ENCODE data around the gene FLNA. TPM values are rescaled to one million over a fixed set of nuclear protein-coding genes. Genes with fewer than 3 reads are reported as not detected.
A peak's percentile ranks its signal among the peaks of the same experiment; 100 is the strongest.

Gene FLNA
- total RNA-seq, 2 experiments from 2014 or later, result 985 to 994 TPM

DNA sequence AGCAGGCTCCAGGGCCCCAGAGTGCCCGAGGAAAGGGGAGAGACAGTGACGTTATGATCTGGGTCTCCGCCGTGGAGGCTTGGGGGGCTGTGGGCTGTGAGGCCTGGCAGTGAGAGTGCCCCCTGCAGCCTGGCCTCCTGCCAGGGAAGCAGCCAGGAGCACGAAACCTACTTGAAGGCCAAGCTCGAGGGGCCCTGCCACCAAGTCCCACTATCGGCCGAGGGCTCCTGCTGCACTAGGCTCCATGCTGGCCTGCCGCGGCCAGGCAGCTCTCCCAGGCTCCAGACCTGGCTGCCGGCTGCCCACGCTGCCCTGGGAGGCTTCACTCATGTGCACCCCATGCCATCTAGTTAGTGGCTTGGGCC lies 18.7 kb downstream of the FLNA start:
- Mint-ChIP-seq H3K27ac (no peak overlapping the region), H3K4me1 (peaks cover 9% of the 10 kb centered on the region), H3K36me3 (peaks cover 7% of the 10 kb centered on the region), H3K9me3 (no peaks in the 10 kb centered on the region), H3K4me3 (no peak overlapping the region), H3K27me3 (no peaks in the 10 kb centered on the region)
- DNase-seq (no peak), ATAC-seq (ENCODE audit: low read depth) (no peak)
- POLR2A ChIA-PET, result no interaction called here

DNA sequence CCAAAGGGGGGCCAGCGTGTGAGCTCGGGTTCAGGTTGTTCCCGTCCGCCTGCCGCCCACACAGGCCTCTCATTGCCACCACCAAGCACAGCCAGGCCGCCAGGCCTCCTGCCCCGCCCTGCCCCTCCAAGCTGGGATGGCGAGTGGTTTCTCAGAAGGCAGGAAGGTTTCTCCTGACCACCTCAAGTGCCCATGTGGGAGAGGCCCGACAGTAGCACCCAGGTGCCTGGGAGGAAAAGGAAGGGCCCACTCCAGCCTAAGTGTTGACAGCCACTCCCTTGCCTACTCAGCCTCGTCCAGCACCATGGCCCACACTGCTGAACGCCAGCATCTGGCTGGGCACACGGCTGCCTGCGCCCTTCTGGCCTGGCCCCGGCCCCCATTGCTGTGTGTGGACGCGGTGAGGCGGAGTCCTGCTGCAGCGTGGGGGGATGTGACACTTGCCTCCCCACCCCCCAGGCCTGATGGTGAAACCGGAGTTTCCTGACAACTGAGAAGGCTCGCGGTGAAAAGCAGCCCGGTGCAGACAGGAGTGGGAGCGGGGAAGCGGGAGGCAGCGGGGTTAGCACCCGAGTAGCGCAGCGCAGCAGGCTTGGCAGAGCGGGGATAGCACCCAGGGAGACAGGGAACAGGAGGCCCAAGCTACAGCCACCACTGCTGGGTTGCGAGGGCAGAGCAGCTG lies 19.2 kb downstream of the FLNA start:
- H3K27me3 Mint-ChIP-seq, result no peaks in the 10 kb centered on the region
- no peaks in the 10 kb centered on the region for H3K9me3 Mint-ChIP-seq
- H3K4me3 Mint-ChIP-seq, result no peak overlapping the region
- ATAC-seq (ENCODE audit: low read depth) (no peak), DNase-seq (no peak)
- POLR2A ChIA-PET, result no interaction called here
- H3K27ac Mint-ChIP-seq, result no peak overlapping the region
- peaks cover 9% of the 10 kb centered on the region for H3K4me1 Mint-ChIP-seq
- H3K36me3 Mint-ChIP-seq, result peaks cover 7% of the 10 kb centered on the region

DNA sequence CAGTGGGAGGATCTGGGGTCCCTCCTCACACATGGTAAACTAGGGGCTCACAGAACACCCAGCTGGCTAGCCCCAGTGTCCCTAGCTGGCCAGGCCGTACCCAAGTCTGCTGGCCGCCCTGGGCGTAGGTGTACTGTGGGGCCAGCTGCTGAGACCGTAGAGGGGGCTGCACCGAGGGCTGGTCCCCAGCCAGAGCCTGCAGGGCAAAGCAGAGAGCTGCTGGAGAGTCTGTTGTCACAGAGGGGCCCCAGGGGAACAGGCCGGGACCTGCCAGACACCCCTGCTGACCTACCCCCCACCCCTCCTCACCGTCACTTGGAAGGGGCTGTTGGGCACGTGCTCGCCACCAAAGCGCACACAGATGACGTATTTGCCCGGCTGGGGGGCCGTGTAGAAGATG lies 19.9 kb downstream of the FLNA start:
- ATAC-seq (ENCODE audit: low read depth), result no peak
- peaks cover 9% of the 10 kb centered on the region for H3K4me1 Mint-ChIP-seq
- POLR2A ChIA-PET, result interaction anchor here (1.4 kb wide), 1 partner anchor 17 kb away, joined by 6 read pairs; no protein-coding TSS in a partner anchor
- DNase-seq, result no peak
- peaks cover 7% of the 10 kb centered on the region for H3K36me3 Mint-ChIP-seq
- H3K27me3 Mint-ChIP-seq, result no peaks in the 10 kb centered on the region
- H3K27ac Mint-ChIP-seq, result no peak overlapping the region
- H3K9me3 Mint-ChIP-seq, result no peaks in the 10 kb centered on the region
- H3K4me3 Mint-ChIP-seq, result no peak overlapping the region

DNA sequence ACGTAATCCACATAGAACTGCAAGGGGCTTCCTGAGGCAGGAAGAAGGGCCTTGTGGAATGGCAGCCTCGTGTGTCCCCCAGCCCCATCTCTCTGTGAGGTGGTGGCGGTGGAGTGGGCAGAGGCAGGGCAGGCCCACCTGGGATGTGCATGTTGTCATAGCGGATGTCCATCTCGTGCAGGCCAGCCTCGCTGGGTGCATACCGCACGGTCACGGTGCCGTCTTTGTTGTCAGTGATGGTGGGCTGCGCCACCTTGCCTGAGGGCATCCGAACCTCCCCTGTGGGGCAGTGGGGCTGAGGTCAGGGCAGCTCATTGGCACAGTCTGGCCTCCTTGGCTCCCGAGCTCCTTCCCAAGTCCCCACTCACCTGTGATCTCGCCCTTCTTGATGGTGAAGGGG lies 20.4 kb downstream of the FLNA start:
- peaks cover 10% of the 10 kb centered on the region for H3K4me1 Mint-ChIP-seq
- no peak overlapping the region for H3K27ac Mint-ChIP-seq
- no peaks in the 10 kb centered on the region for H3K9me3 Mint-ChIP-seq
- H3K36me3 Mint-ChIP-seq, result peaks cover 7% of the 10 kb centered on the region
- DNase-seq (no peak), ATAC-seq (ENCODE audit: low read depth) (no peak)
- POLR2A ChIA-PET, result interaction anchor here (1.4 kb wide), 1 partner anchor 17 kb away, joined by 6 read pairs; no protein-coding TSS in a partner anchor
- no peaks in the 10 kb centered on the region for H3K27me3 Mint-ChIP-seq
- no peak overlapping the region for H3K4me3 Mint-ChIP-seq

DNA sequence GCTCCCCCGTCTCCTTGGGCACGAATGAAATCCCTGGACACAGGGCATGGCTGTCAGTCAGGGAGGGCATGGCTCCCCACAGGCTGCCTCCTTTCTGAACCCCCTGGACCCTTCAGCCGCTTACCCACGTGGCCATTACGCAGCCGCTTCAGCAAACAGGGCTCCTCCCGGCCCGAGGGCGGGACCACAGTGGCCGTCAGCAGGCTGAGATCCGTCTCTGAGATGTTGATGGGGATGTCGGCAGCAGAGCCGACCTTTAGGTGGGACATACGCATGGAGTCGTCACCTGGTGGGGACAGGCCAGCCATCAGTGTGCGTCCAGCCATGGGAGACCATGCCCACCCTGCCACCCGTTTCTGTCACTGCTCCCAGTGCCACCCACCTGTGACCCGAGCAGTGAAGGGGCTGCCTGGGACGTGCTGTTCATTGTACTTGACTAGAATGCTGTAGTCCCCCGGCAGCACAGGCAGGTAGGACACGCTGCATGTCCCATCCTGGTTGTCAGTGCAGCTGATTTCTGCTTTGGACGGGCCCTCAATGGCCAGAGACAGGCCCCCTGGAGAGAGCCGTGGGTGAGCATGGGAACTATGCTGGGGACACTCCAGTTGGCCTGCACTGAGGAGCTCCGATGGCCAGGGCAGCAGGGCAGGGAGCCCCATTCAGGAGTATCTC lies 21.1 kb downstream of the FLNA start:
- no peak overlapping the region for H3K27ac Mint-ChIP-seq
- H3K36me3 Mint-ChIP-seq, result peaks cover 4% of the 10 kb centered on the region
- POLR2A ChIA-PET, result interaction anchor here (1.4 kb wide), 1 partner anchor 18 kb away, joined by 6 read pairs; no protein-coding TSS in a partner anchor
- ATAC-seq (ENCODE audit: low read depth), result no peak
- H3K4me1 Mint-ChIP-seq, result peaks cover 13% of the 10 kb centered on the region
- DNase-seq, result no peak
- H3K9me3 Mint-ChIP-seq, result no peaks in the 10 kb centered on the region
- H3K27me3 Mint-ChIP-seq, result no peaks in the 10 kb centered on the region
- H3K4me3 Mint-ChIP-seq, result no peak overlapping the region

DNA sequence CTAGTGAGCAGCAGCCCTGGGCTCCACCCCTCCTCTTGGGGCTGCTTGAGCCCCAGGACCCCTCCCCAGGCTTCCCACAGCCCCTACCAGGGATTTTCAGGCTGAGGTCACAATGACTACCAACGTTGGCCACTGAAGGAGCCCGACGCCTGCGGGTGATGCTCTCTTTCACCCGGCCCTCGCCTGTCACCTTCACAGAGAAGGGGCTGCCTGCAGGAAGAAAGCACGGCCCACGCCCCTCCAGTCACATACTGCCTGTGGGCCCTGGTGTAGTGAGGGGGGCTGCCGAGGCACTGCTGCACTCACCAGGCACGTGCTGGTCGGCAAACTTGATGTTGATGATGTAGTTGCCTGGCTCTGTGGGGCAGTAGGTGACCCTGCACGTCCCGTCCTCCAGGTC lies 22.0 kb downstream of the FLNA start:
- Mint-ChIP-seq H3K4me1 (peaks cover 18% of the 10 kb centered on the region), H3K4me3 (peak overlapping the region; percentile 22), H3K36me3 (peaks cover 4% of the 10 kb centered on the region), H3K9me3 (no peaks in the 10 kb centered on the region), H3K27me3 (no peaks in the 10 kb centered on the region), H3K27ac (no peak overlapping the region)
- POLR2A ChIA-PET, result no interaction called here
- DNase-seq (no peak), ATAC-seq (ENCODE audit: low read depth) (no peak)

DNA sequence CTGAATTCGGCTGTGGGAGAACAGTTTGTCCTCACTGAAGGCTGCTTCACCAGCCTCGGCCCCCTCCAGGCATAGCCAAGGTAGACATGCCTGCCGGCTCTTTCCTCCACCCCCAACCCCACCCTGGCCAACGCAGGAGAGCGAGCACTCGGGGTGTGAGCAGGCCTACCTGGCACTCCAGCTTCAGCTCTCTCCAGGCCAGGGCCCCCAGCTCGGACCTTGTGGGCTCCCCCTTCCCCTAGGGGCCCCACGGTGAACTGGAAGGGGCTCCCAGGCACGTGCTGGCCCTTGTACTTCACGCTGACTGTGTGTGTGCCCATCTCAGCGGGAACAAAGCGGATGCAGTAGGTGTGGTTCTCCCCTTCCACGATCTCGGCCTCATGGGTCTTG lies 22.4 kb downstream of the FLNA start:
- no peaks in the 10 kb centered on the region for H3K9me3 Mint-ChIP-seq
- POLR2A ChIA-PET, result no interaction called here
- H3K27ac Mint-ChIP-seq, result peak overlapping the region; percentile 70
- ATAC-seq (ENCODE audit: low read depth) (no peak), DNase-seq (no peak)
- peaks cover 22% of the 10 kb centered on the region for H3K4me1 Mint-ChIP-seq
- peaks cover 4% of the 10 kb centered on the region for H3K36me3 Mint-ChIP-seq
- peak overlapping the region; percentile 37 for H3K4me3 Mint-ChIP-seq
- no peaks in the 10 kb centered on the region for H3K27me3 Mint-ChIP-seq

DNA sequence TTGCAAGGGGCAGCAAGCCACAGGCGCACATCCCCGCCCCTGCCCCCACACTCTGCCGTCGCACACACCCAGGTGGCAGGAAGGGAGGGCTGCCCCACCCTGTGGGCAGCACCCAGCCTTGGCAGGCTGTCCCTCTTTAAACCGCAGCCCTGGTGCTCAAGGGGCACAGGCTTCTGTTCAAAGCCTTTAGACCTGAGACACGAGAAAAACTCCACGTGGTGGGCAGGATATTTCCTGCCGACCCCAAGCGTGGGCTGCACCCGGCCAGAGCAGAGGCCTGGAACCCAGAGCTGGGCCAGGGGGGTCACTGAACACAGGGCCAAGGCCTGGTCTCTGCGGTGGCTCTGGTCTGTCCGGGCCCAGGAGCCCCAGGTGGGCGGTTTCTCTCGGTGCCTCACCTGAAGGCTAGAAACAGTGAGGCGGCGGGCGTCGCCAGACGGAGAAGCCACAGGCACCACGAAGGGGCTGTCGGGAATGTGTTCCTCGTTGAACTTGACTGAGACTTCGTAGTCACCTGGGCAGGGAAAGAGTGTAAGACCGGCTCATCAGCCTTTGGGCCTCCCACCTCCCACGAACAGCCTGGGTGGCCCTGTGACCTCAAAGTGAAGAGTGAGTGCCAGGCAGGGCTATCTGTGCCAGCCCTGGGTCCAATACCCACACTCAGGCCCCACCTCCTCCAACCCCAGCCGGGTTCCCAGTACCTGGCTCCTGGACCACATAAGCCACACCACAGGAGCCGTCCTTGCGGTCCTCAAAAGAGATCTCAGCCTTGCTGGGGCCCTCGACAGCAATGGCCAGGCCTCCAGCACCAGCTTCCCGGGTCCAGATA lies 23.0 kb downstream of the FLNA start:
- ATAC-seq (ENCODE audit: low read depth), result no peak
- Mint-ChIP-seq H3K27me3 (no peaks in the 10 kb centered on the region), H3K36me3 (peaks cover 4% of the 10 kb centered on the region), H3K27ac (peak overlapping the region; percentile 70), H3K9me3 (no peaks in the 10 kb centered on the region), H3K4me1 (peaks cover 23% of the 10 kb centered on the region), H3K4me3 (peak overlapping the region; percentile 37)
- DNase-seq, result peak; percentile 41
- POLR2A ChIA-PET, result no interaction called here

DNA sequence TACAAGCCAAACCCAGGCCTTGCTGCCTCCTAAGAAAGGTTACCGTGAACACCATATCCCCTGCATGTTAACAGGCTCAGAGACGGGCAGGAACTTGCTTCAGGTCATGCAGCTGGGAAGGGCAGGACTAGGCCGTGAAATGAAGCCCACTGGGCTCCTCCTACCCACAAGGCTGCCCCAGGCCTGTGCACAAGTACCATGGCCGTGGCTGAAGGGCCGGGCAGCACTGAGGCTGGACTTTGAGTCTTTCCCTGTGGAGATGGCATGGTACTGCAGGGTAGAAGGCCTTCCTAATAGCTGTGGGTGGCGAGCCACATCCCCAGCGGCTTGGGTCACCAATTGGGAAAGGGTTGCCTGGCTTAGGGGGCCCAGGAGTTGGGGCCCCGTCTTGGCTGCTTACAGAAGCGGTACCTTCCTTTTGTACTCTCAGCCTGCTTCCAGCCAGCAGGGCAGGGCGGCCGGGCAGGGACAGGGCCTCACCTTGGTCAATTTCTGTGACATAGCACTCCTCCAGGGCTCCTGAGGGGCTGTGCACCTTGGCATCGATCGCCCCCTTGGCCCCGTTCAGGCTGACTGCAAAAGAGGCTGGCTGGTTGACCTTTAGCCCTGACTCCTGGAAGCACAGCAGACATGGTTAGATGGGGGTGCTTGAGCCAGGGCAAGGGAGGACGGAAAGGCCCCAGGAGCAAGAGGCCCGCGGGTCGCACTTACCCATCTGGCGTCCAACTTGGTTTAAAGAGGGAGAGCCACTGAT lies 23.8 kb downstream of the FLNA start:
- no peaks in the 10 kb centered on the region for H3K9me3 Mint-ChIP-seq
- H3K27ac Mint-ChIP-seq, result peak overlapping the region; percentile 45
- H3K27me3 Mint-ChIP-seq, result no peaks in the 10 kb centered on the region
- H3K4me3 Mint-ChIP-seq, result no peak overlapping the region
- ATAC-seq (ENCODE audit: low read depth) (no peak), DNase-seq (no peak)
- H3K36me3 Mint-ChIP-seq, result peaks cover 2% of the 10 kb centered on the region
- POLR2A ChIA-PET, result interaction anchor here (2.2 kb wide), 1 partner anchor 20 kb away, joined by 8 read pairs; no protein-coding TSS in a partner anchor
- H3K4me1 Mint-ChIP-seq, result peaks cover 23% of the 10 kb centered on the region

DNA sequence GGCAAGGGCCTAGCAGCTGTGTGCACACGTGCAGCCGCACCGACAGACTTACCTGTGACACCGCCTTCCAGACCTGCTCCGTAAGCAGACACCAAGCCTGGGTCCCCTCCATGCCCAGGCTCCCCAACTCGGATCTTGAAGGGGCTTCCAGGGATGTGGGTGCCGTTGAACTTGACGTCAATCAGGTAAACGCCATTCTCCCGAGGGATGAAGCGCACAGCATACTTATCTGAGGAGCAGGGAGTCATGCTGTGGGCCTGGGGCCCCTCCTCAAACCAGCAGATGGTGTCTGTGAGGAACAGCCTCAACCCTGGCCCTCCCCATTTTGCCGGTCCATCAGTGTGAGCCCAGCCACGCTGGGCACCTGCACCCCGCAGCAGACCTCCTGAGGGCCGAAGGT lies 24.5 kb downstream of the FLNA start:
- Mint-ChIP-seq H3K27ac (no peak overlapping the region), H3K36me3 (peaks cover 2% of the 10 kb centered on the region), H3K27me3 (no peaks in the 10 kb centered on the region), H3K4me3 (no peak overlapping the region), H3K9me3 (no peaks in the 10 kb centered on the region), H3K4me1 (peaks cover 23% of the 10 kb centered on the region)
- no peak for DNase-seq
- POLR2A ChIA-PET, result interaction anchor here (2.2 kb wide), 1 partner anchor 21 kb away, joined by 8 read pairs; no protein-coding TSS in a partner anchor
- no peak for ATAC-seq (ENCODE audit: low read depth)

DNA sequence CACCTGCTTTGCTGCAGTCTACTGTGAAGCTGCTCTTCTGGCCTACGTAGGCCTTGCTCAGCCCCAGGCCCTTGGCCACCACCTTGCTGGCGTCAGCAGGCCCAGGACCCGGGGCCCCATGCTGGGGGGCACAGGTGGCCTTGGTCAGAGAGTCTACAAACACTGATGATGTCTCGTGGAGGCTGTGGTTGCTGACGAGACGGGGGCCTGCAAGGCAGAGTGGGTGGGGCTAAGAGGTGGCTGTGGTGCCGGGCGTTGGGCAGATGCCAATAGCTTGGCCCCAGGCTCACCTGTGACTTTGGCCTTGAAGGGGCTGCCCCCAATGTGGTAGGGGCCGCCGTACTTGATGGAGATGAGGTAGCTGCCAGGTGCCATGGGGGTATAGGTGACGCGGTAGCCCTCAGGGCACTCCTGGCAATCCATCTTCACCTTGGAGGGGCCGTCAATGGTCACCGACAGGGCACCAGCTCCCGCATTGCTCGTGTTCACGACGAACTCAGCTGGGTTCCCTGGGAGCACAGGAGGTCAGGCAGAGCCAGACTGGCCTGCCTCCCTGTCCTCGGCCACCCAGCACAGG lies 25.0 kb downstream of the FLNA start:
- H3K9me3 Mint-ChIP-seq, result no peaks in the 10 kb centered on the region
- no peak overlapping the region for H3K4me3 Mint-ChIP-seq
- peak overlapping the region; percentile 51 for H3K27ac Mint-ChIP-seq
- peaks cover 2% of the 10 kb centered on the region for H3K36me3 Mint-ChIP-seq
- no peaks in the 10 kb centered on the region for H3K27me3 Mint-ChIP-seq
- POLR2A ChIA-PET, result interaction anchor here (0.5 to 3.0 kb wide), 4 partner anchors 20 to 257 kb away, joined by 3 to 13 read pairs (median 6); no protein-coding TSS in a partner anchor
- no peak for ATAC-seq (ENCODE audit: low read depth)
- no peak for DNase-seq
- peaks cover 23% of the 10 kb centered on the region for H3K4me1 Mint-ChIP-seq

DNA sequence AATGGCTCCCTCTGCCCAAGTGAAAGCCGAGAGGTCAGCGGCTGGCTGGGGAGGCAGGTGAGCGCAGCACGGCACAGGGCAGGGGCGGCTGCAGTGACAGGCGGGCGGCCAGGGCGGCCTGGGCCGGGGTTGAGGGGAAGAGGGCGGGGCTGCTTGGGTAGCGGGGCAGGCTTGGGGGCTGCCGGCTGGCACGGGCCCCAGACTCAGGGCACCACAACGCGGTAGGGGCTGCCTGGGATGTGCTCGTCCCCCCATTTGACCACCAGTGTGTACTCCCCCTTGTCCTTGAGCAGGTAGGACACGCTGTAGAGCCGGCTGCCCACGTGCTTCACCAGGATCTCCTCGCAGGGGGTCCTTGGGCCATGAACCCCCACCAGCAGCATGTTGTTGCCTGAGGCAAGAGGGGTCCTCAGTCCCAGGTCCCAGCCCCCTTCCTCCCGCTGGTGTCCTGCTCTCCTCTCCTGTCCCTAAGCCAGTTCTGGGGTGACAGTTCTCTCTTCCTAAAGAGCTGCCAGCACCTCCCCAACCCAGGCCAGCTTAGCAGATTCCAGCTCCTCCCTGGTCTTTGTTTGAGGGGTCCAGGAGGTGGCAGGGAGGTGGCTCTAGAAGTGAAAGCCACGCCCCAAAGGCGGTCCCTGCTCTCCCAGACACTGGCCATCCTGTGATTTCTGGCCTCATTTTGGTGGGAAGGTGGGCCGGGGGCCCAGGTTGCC lies 25.6 kb downstream of the FLNA start:
- POLR2A ChIA-PET, result interaction anchor here (0.5 to 3.0 kb wide), 4 partner anchors 20 to 257 kb away, joined by 3 to 13 read pairs (median 6); no protein-coding TSS in a partner anchor
- ATAC-seq (ENCODE audit: low read depth), result no peak
- peaks cover 2% of the 10 kb centered on the region for H3K36me3 Mint-ChIP-seq
- peaks cover 21% of the 10 kb centered on the region for H3K4me1 Mint-ChIP-seq
- DNase-seq, result no peak
- peak overlapping the region; percentile 78 for H3K27ac Mint-ChIP-seq
- H3K4me3 Mint-ChIP-seq, result no peak overlapping the region
- no peaks in the 10 kb centered on the region for H3K9me3 Mint-ChIP-seq
- H3K27me3 Mint-ChIP-seq, result no peaks in the 10 kb centered on the region
